A549 treated with CpdA at 1 μM for 4 hours (cell line): Measurements from ENCODE around the gene CCDC28B. TPM values are rescaled to one million over a fixed set of nuclear protein-coding genes. Genes with fewer than 3 reads are reported as not detected.

ENCODE experiments used
- total RNA-seq: library from RNA; stranded (reverse); fragments of 200-300 nt; extraction: Qiagen RNA extraction; gene quantifications from 5 replicates; pipeline ENCODE4 v1.2.3, GENCODE V29; 2022; ENCODE audit warnings: low read depth

CCDC28B gene
- 1.9 to 2.6 TPM (median 2.2 TPM) in 5 replicates for total RNA-seq

DNA sequence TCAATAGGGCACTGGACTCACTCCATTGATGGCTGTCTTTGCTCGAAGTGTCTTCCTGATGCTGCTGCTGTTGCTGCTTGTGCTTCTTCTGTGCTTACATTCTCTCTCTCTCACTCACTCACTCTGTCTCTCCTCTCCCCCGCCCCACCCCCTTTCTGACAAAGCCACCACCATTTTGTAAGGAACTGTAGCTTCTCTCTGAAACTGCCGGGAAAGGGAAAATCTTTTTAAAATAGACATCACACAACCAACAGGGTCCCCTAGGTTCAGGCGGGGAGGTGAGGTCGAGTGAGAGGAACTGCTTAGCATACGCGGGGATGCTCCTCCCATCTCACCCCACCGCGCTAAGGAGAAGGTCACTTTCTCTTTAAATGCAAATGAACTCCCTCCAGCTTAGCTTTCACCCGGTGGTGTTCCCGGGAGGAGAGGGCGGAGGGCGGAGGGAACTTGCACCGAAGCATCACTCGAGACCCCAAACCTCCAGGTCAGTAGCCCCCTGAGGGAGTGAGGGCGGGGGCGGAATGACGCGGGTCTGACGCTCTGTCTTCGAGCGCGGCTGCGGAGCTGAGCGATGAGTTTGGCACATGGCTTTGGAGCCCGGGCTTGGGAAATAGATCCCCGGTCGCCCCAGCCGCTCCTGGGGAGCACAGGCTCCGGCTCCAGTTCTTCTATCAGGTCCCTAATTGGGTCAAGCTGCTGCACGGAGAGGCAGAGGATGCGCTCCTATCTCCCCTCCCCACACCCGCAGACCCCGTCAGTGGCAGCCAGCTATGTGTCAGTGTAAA lies at the start of gene CCDC28B:
CCDC28B (plus strand) TSS at position 370 of the 785 bp plus-strand sequence. CDS start 1,341 bp downstream, outside the sequence.

DNA sequence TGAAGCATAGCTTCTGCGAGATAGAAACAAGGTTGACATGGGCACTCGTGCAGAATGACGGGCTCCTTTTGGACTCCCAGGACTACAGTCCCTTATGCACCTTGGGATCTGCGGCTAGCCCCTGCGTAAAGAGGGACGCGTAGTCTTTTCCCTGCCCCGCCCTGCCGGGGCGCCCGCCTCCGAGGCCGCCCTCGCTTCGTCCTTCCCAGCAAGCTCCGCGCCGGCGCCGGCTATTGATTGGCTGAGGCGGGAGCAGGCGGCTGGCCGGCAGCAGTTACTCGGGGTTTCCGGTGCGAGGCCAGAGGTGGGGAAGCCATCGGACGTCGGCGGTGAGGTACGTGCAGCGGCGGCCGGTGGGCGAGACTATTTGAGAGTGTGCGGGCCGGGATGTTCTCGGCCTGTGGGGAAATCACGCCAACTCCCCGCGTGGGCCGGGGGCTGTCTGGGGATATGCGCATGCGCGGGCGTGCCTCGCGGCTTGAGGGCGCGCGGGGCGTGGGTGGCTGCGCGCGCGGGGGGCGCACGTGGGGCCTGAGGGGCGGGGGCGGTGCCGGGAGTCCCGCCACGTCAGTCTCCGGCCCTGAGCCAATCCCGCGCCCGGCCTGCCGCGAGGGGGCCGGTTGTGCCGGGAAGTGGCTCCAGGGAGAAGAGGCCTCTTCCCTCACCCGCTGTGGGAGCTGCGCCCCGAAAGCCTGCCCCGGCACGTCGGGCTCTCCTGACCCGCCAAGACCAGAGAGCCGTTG lies 20.8 kb upstream of the CCDC28B start, which contains the start of gene TXLNA:
TXLNA (plus strand) TSS at position 233 of the 743 bp plus-strand sequence. CDS start 671 bp downstream, outside the sequence.

DNA sequence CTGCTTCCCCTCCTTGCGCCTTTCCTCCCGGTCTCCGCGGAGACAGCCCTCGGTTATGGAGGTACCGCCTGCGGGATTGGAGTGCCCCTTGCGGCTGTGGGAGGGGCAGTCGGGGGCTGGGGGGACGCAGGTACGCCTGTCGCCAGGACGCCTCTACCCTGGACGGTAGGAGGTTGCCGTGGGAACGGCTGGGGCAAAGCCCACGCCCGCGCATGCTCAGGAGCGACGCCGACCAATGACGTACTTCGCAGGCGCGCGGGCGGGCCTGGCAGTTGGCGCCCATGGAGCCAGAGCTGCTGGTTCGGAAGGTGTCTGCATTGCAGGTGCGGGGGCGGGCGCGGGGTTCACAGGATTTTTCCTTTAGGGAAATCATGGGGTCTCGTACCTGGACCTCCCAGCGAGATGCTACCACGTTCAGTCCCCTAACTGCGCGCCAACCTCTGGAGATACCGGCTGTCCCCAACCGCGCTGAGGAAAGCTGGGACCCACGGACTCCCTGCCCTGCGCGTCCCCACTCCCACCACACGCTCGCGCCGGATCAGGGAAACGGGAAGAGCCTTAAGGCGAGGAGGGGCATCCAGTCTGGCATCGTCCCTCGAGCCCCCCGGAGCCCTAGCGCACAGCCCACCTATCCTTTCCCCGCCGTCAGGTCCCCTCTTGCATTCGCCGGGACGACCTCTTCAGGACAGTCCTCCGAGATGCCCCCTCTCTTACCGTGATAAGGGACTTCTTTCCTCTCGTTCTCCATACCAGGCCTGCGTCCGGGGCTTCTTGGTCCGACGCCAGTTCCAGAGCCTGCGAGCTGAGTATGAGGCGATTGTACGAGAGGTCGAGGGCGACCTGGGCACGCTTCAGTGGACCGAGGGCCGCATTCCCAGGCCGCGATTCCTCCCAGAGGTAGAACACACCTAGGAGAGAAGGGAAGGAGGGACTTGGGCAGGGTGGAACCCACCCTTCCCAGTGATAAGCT lies 5.3 kb downstream of the CCDC28B start, which contains the start of gene IQCC:
IQCC (plus strand) TSS at position 271 of the 970 bp plus-strand sequence; CDS start at position 282, 11 bp downstream.

DNA sequence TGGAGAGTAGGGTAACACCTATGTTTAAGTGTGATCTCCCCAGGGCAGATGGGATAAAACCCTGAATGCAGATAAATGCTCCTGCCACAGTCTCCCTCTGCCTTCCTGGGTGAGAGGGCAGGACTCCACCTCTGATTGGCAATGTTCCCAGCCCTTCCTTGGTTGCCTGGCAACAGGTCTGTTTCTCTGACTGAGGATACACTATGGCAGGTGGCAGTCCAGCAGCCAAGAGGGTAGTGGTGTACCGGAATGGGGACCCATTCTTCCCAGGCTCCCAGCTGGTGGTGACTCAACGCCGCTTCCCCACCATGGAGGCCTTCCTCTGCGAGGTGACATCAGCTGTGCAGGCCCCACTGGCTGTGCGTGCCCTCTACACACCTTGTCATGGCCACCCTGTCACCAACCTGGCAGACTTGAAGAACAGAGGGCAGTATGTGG lies 8.5 kb downstream of the CCDC28B start, which contains the start of gene DCDC2B:
DCDC2B (plus strand) TSS at position 199 of the 438 bp plus-strand sequence; CDS start at position 204, 5 bp downstream.

DNA sequence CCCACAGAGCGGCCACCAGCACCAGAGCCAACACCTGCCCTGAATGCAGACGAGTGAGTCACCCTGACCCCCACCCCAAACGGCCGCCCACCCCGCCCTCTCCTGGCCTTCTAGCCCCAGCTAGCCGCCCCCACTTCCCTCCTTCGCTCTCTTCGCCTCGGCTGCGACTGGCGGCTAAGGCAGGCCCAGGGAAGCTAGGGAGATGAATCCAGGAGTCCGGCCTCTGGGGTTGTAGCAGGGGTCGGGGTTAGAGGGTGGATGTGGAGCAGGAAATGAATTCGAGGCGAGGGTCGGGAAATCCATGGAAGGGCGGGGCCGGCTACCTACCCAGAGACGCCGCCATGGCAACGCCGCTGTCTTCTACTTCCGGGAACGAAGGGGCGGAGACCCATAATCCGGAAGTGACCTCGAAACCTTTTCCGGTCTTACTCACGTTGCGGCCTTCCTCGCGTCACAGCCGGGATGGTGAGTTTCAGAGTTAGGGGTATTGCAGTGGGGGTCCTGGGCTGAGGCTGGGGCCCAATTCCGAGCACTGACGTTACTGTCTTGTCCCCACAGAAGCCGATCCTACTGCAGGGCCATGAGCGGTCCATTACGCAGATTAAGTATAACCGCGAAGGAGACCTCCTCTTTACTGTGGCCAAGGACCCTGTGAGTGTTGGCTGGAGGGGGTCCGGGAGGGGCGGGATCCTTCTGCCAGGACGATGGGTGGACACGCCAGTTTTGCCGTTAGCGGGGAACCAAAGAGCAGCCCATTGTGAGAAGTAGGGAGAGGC lies 21.8 kb downstream of the CCDC28B start, which contains the start of the genes EIF3I and TMEM234:
EIF3I (plus strand) TSS at position 428 of the 776 bp plus-strand sequence; CDS start at position 463, 35 bp downstream.
TMEM234 (minus strand) TSS at position 374 of the 776 bp plus-strand sequence; CDS start at position 343, 31 bp downstream.

DNA sequence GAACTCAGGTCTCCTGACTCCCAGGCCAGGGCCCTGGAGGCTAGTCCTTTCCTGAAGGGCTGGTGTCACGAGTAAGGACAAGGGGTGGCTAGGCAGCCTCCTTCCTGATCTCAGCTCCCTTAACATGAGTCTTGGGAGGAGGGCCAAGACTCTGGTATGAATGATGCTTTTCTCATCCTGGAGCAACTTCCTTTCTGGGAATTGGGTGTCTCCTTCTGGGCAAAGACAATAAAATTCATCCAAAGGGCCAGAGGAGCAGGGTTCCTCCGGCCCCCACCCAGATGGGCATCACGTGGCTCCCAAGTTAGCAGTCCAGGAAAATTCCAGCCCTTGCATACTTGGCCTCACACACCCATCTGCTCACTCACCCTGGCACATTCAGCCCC lies 46.5 kb downstream of the CCDC28B start, which contains the start of gene FAM167B:
FAM167B (plus strand) TSS at position 335 of the 386 bp plus-strand sequence. CDS start 200 bp downstream, outside the sequence.

DNA sequence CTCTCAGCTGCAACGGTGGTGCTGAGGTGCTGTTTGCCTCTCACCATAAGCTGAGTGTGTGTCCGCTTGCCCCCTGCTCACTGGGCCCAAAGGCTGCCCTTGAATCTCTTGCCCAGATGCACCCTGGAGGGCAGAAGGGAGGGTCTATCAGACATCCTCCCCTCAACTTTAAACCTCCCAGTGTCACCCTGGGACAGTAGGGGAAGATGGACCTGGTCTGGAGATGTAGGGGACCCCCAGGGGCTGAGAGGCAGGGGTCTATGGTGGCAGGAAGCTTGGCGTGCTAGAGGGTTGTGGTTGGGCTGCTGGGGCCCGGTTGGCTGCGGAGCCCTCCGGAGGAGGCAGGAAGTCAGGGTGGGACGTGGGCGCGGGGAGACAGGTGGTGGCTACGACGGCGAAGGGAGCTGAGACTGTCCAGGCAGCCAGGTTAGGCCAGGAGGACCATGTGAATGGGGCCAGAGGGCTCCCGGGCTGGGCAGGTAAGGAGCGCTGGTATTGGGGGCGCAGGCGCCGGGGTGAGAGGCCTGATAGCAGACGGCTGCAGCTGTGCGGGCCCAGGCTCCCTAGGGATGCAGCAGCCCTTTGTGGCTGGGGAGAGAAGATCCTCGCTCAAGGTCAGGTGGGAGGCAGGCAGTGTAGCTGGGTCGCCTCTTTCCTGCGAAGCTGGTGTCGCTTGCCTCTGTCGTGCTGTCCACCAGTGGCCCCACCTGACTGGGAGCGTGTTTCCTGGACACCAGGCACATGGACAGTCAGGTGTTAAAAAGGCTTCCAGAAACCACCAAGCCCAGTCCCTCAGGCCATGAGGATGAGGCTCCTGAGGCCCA lies 50.7 kb downstream of the CCDC28B start, which contains the start of gene LCK:
LCK (plus strand) TSS at position 373 of the 824 bp plus-strand sequence. CDS start 23,065 bp downstream, outside the sequence.

Other genes starting within 250 kb of the CCDC28B start
- 120 to 145 TPM (median 131 TPM) in 5 replicates for gene KHDRBS1, start 186.7 kb upstream of the CCDC28B start, total RNA-seq
- gene TMEM39B, start 127.7 kb upstream of the CCDC28B start, total RNA-seq = 9.1 to 13.8 TPM (median 13.5 TPM) in 5 replicates
- 14.9 to 19.7 TPM (median 16.5 TPM) in 5 replicates for gene KPNA6, start 92.5 kb upstream of the CCDC28B start, total RNA-seq
- 27.5 to 33.0 TPM (median 29.5 TPM) in 5 replicates for gene TXLNA, start 20.9 kb upstream of the CCDC28B start, total RNA-seq
- 1.6 to 2.6 TPM (median 2.3 TPM) in 5 replicates for gene IQCC, start 5.1 kb downstream of the CCDC28B start, total RNA-seq
- not detected in 5 replicates for gene DCDC2B, start 8.5 kb downstream of the CCDC28B start, total RNA-seq
- 8.8 to 10.4 TPM (median 9.5 TPM) in 5 replicates for gene TMEM234, start 21.8 kb downstream of the CCDC28B start, total RNA-seq
- gene EIF3I, start 21.8 kb downstream of the CCDC28B start, total RNA-seq = 268 to 302 TPM (median 287 TPM) in 5 replicates
- gene FAM167B, start 46.6 kb downstream of the CCDC28B start, total RNA-seq = 0.55 to 1.0 TPM (median 0.80 TPM) in 5 replicates
- 0.03 TPM in 1 of 5 replicates, not detected in the others for gene LCK, start 50.7 kb downstream of the CCDC28B start, total RNA-seq
- gene HDAC1, start 91.5 kb downstream of the CCDC28B start, total RNA-seq = 57.7 to 61.8 TPM (median 59.8 TPM) in 5 replicates
- 62.0 to 76.8 TPM (median 74.0 TPM) in 5 replicates for gene MARCKSL1, start 135.6 kb downstream of the CCDC28B start, total RNA-seq
- 2.9 to 5.4 TPM (median 3.8 TPM) in 5 replicates for gene FAM229A, start 161.9 kb downstream of the CCDC28B start, total RNA-seq
- 0.07 TPM in 1 of 5 replicates, not detected in the others for gene TSSK3, start 161.9 kb downstream of the CCDC28B start, total RNA-seq
- gene BSDC1, start 193.8 kb downstream of the CCDC28B start, total RNA-seq = 19.5 to 22.6 TPM (median 22.2 TPM) in 5 replicates